Testis (tissue), 2 donors: ENCODE results near the gene MROH2A.

Experiments used
- POLR2A ChIP-seq: fragments of 450-650 bp; IDR thresholded peaks from one replicate; pipeline ENCODE4 v1.6.1; 2017; ENCODE audit warnings: antibody characterized with exemption, mild to moderate bottlenecking, moderate library complexity
- TF ChIP-seq, protein P1 (sequence below), 3 experiments: fragments of 450-650 bp in 2 of 3; fragments of 200-600 bp in 1 of 3; sonication (generic) in 1 of 3; IDR thresholded peaks; one replicate each; pipeline ENCODE4 v1.5.1; 2016 to 2019; ENCODE audit warnings: antibody characterized with exemption in 3 of 3, mild to moderate bottlenecking in 2 of 3, moderate library complexity in 1 of 3

DNA sequence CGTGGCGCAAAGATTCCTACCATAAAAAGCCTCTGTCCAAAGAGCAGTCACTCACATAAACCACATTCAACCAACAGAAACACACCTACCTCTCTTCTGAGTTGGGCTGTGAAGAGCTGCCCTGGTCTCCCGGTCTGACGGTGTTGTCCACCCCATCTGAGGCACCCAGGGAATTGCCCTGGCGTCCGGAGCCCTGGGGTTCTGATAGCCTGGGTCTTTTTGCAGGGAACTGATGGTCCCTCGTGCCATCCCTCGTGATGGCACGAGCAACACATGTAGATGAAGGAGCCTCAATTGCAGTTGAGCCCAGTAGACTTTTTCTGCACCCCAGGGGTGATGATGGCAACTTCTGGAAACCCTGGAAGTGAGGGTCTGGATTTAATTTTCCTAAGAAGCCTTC, 62.4 kb downstream of the MROH2A start:
- TF ChIP-seq, protein P1, sequence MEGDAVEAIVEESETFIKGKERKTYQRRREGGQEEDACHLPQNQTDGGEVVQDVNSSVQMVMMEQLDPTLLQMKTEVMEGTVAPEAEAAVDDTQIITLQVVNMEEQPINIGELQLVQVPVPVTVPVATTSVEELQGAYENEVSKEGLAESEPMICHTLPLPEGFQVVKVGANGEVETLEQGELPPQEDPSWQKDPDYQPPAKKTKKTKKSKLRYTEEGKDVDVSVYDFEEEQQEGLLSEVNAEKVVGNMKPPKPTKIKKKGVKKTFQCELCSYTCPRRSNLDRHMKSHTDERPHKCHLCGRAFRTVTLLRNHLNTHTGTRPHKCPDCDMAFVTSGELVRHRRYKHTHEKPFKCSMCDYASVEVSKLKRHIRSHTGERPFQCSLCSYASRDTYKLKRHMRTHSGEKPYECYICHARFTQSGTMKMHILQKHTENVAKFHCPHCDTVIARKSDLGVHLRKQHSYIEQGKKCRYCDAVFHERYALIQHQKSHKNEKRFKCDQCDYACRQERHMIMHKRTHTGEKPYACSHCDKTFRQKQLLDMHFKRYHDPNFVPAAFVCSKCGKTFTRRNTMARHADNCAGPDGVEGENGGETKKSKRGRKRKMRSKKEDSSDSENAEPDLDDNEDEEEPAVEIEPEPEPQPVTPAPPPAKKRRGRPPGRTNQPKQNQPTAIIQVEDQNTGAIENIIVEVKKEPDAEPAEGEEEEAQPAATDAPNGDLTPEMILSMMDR (IDR thresholded peaks at IDR 0.05) = no peak
- TF ChIP-seq POLR2A = no peak
